Measurements from ENCODE around the gene ARL13A.

Gene ARL13A

GRCh38 chrX:101029665-101030064 lies 60.2 kb downstream of the ARL13A start:
- TF ChIP-seq ZFX (IDR thresholded peaks at IDR 0.05) (no peak), CTCF (conservative IDR thresholded peaks at IDR 0.05) (no peak)
- no peak overlapping the region for H3K27ac ChIP-seq

- no peak overlapping the region for H3K27ac ChIP-seq
- TF ChIP-seq CTCF (conservative IDR thresholded peaks at IDR 0.05) (no peak), ZFX (IDR thresholded peaks at IDR 0.05) (no peak)
Observed at GRCh38 chrX:101037231-101037630, 67.7 kb downstream of the ARL13A start.

GRCh38 chrX:101040197-101040596 lies 70.7 kb downstream of the ARL13A start:
- H3K27ac ChIP-seq, result no peak overlapping the region
- TF ChIP-seq CTCF (conservative IDR thresholded peaks at IDR 0.05) (no peak), ZFX (IDR thresholded peaks at IDR 0.05) (no peak)
